ENCODE results near the gene VSX2.
A peak's percentile ranks its signal among the peaks of the same experiment; 100 is the strongest.

Gene VSX2

GRCh38 chr14:74238974-74239847 is at the start of gene VSX2:
Gene VSX2 (plus strand): TSS chr14:74239449. CDS start chr14:74239562, 113 bp downstream.
- DNase-seq (ENCODE audit: low spot score), result no peak

DNA sequence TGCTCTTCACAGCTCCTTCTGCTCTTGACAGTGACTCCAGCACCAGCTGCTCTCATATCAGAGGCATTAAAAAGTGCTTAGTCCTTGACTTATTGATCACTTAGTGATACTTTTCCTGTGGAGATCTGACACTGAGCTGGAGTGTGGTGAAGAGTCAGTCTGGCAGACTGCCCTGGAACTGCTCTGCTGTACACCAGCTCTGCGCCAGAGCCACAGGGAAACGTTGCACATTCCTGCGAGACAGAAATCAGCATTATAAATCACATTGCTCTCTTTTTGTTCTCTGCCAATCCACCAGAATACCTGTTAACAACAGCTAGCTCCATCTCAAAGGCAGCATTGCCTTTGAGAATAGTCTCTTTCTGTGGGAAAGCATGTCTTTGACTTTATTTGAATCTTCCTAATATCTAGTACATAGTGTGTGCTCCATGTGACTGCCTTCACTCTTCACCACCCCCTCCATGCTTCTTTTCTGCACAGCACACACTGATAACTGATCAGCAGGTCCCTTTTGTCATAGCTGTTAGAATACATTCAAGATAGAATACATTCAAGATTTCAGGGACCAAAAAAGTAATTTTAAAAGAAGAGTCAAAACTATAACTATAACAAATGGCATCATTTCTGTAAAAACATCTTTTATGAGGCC is 48.2 kb upstream of the VSX2 start:
- DNase-seq (ENCODE audit: low spot score), result no peak

- no peak for DNase-seq (ENCODE audit: low spot score)
Observed at GRCh38 chr14:74194506-74195274, 44.6 kb upstream of the VSX2 start.

GRCh38 chr14:74195623-74196022 is 43.6 kb upstream of the VSX2 start:
- DNase-seq (ENCODE audit: low spot score), result no peak

- DNase-seq (ENCODE audit: low spot score), result no peak
Observed at GRCh38 chr14:74198441-74199234, 40.6 kb upstream of the VSX2 start.

- no peak for DNase-seq (ENCODE audit: low spot score)
Observed at GRCh38 chr14:74202113-74202512, 37.1 kb upstream of the VSX2 start.

GRCh38 chr14:74203639-74204038 is 35.6 kb upstream of the VSX2 start:
- no peak for DNase-seq (ENCODE audit: low spot score)

DNA sequence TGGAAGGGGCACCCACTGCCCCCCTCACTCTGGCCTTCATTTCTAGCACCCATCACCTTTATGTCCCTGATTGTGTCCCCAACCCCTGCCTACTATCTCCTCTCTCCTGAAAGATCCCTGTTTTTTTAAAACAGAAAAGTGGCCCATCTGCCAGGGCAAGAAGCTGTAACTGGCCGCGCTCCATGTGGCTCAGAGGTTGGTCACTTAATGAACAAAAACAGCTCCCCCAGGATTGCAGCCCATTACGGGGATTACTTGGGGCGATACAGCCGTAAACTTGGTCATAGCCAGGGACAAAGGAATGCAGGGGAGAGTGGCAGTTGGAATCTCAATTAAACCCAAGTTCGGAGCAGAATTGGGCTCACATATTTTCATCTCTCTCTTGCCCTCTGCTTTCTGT is 34.8 kb upstream of the VSX2 start:
- DNase-seq (ENCODE audit: low spot score), result no peak

- no peak for DNase-seq (ENCODE audit: low spot score)
Observed at GRCh38 chr14:74205882-74206281, 33.4 kb upstream of the VSX2 start.

DNA sequence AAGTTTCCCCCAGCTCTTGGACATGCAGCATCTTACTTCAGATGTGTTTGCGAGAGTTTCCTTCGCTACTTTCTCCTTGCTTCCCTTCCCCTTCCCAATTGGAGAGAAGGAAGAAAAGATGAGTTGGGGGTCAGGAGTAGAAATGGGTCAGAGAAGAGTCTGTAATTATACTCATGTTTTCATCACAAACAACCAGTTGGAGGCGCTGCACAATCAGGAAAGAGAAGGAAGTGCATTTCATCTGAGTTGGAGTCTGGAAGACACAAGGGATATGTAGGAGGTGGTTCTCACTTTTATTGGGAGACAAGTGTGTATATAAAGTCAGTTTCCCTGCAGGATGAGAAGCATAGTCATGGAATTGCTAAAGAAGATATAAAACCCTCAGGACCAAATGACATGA is 31.3 kb upstream of the VSX2 start:
- no peak for DNase-seq (ENCODE audit: low spot score)

GRCh38 chr14:74208642-74209041 is 30.6 kb upstream of the VSX2 start:
- DNase-seq (ENCODE audit: low spot score), result no peak

GRCh38 chr14:74211945-74212580 is 27.2 kb upstream of the VSX2 start:
- DNase-seq (ENCODE audit: low spot score), result no peak

DNA sequence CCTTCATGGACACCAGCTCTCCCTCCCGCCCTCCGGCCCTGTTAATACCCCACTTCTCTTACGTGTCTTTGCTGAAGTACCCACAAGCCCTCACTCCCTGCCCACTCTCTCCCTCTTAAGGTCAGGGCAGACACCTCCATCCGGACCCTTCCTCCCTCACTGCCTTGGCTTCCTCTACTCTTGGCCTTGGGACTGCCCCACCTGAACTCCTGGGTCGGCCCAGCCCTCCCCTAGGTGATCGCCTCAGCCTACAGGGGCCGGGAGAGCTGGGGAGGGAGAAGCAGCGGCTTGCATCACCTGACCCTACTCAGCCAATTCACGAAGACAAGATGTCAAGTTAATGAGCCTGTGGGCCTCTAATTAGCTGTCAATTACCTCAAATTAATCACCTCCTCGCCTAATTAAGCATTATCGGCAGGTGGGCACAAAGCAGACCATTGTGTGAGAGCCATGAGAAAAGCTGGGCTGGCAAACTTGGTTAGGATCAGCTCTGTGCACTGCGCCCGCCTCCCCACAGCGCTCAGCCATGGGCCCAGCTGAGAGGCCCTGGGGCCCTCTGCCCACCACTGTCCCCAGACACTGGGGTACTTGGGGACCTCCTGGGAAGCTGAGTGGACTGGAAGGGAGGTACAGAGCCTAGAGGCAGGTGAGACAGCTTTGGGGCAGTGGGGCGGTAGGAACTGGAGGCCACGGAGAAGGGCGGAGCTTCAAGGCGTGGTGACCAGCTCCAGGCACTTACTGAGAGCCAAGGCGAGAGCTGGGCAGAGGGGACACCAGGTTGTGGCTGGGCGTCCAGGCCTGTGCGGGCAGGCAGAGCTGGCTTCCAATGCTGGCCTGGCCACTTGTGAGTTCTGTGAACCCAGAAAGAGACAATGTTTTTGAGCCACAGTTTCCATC is 25.1 kb upstream of the VSX2 start:
- no peak for DNase-seq (ENCODE audit: low spot score)

GRCh38 chr14:74216671-74217070 is 22.6 kb upstream of the VSX2 start:
- DNase-seq (ENCODE audit: low spot score), result no peak

- peak; percentile 69 for DNase-seq (ENCODE audit: low spot score)
Observed at GRCh38 chr14:74217672-74218448, 21.4 kb upstream of the VSX2 start.

DNA sequence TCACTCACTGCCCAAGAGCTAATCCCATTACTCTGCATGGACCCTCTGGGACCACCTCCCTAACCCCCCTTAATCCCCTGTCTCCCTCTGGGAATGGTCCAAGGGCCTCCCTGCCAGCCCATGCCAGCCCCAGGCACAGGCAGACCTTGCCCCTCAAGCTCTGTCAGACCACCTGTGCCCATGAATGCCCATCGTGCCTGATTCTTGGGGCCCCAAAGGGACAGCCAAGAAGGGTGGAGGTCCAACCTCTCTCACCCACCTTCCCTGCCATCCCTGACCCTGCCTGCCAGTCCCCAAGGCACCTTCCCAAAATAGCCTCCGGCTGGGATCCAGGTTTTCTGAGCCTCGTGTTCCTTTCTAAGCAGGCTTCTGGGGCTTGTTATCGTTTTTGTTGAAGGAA is 20.8 kb upstream of the VSX2 start:
- no peak for DNase-seq (ENCODE audit: low spot score)

DNA sequence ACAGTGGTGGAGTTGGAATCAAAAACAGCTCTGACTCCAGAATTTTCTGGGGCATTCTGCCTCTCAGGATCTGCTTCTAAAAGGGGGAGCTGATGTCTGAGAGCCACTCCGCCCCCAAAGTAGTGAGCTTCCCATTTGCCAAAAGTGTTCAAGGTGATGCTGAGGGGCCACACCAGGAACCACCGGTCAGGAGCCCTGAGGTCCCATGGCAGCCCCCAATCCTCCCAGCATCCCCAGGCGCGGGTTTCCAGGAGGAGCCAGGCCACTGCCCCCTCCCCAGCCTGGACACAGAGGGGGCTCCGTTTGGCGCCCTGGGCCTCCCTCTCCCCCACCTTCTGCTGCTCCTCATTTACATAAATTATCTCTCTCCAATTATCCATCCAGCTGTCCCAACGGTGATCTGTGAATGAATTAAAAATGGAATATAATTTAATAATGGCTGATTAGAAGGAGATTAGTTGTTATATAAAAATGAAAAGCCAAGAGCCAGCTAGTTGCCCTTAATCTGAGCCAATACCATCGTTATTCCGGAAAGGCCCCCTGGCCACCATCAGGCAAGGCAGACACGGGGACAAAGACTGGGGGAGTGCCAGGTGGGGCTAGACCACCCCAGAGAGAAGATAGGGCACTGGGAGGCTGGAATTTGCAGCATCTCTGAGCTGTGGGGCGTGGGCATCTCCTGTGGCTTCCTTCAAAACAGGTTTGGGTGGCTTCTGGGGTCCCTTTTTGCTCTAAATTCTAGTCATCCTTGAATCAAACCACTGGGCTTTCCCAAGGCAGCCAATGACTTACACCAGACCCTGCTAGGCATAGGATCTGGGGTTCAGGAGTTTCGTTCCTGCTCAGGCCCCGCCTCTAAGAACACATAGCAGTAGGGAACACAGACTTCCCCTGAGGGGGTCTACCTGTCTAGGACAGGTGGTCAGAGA is 19.7 kb upstream of the VSX2 start:
- DNase-seq (ENCODE audit: low spot score), result no peak

DNA sequence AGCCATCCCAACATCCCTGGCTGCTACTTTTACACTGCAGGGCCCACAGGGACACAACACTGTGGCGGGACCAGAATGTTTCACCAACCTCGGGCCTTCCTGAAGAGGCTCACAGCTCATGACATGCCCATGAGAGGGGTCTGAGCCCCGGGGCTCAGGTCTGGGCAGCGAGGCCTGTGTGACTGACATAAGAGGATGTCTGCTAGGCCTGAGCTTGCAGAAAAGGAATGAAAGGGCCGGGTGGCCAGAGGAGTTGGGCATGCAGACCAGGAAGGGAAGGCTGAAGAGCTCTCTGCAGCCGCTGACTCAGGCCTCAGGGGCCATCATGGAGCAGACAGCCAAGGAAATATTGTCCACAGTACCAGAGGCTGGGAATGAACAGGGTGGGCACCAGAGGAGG is 18.3 kb upstream of the VSX2 start:
- no peak for DNase-seq (ENCODE audit: low spot score)

GRCh38 chr14:74221741-74222140 is 17.5 kb upstream of the VSX2 start:
- no peak for DNase-seq (ENCODE audit: low spot score)
